ENCODE results near the gene OR52J3.
"Not testable (repeated sequence)": the region's sequence is repeated elsewhere in the genome, so short reads cannot be mapped to it uniquely, and the experiment has no call there.

The OR52J3 gene

GRCh38 chr11:5046226-5046625, at the start of gene OR52J3:
Gene OR52J3, plus strand, starts transcription at chr11:5046526. Its CDS starts 0 bp downstream, at chr11:5046526.
- no peak within 1 kb of the TSS for H3K9ac ChIP-seq (ENCODE audit: low read depth, low read length)
- no peaks in the 10 kb centered on the region for H3K36me3 ChIP-seq (ENCODE audit: insufficient read depth, low read length)
- H3K9me3 ChIP-seq (ENCODE audit: control insufficient read depth, insufficient read depth, low read length) = no peaks in the 10 kb centered on the region
- no peaks in the 10 kb centered on the region; the same call in 1 of the 2 replicates for H3K4me1 ChIP-seq (ENCODE audit: insufficient read depth, low read length)

GRCh38 chr11:5004424-5005274, 41.7 kb upstream of the OR52J3 start:
- no peaks in the 10 kb centered on the region for H3K4me1 ChIP-seq (ENCODE audit: insufficient read depth, low read length)
- H3K36me3 ChIP-seq (ENCODE audit: insufficient read depth, low read length) = no peaks in the 10 kb centered on the region
- no peak overlapping the region for H3K9ac ChIP-seq (ENCODE audit: low read depth, low read length)
- H3K9me3 ChIP-seq (ENCODE audit: control insufficient read depth, insufficient read depth, low read length) = no peaks in the 10 kb centered on the region

GRCh38 chr11:5007561-5007960, 38.8 kb upstream of the OR52J3 start:
- no peaks in the 10 kb centered on the region for H3K36me3 ChIP-seq (ENCODE audit: insufficient read depth, low read length)
- H3K9ac ChIP-seq (ENCODE audit: low read depth, low read length) = no peak overlapping the region
- H3K9me3 ChIP-seq (ENCODE audit: control insufficient read depth, insufficient read depth, low read length) = no peaks in the 10 kb centered on the region
- H3K4me1 ChIP-seq (ENCODE audit: insufficient read depth, low read length) = no peaks in the 10 kb centered on the region

- Histone ChIP-seq H3K36me3 (ENCODE audit: insufficient read depth, low read length) (no peaks in the 10 kb centered on the region), H3K9ac (ENCODE audit: low read depth, low read length) (no peak overlapping the region), H3K9me3 (ENCODE audit: control insufficient read depth, insufficient read depth, low read length) (no peaks in the 10 kb centered on the region), H3K4me1 (ENCODE audit: insufficient read depth, low read length) (no peaks in the 10 kb centered on the region)
Observed at GRCh38 chr11:5011254-5011653, 35.1 kb upstream of the OR52J3 start.

GRCh38 chr11:5013012-5013411, 33.3 kb upstream of the OR52J3 start:
- Histone ChIP-seq H3K9ac (ENCODE audit: low read depth, low read length) (no peak overlapping the region), H3K36me3 (ENCODE audit: insufficient read depth, low read length) (no peaks in the 10 kb centered on the region), H3K4me1 (ENCODE audit: insufficient read depth, low read length) (no peaks in the 10 kb centered on the region), H3K9me3 (ENCODE audit: control insufficient read depth, insufficient read depth, low read length) (no peaks in the 10 kb centered on the region)

GRCh38 chr11:5021996-5022395, 24.3 kb upstream of the OR52J3 start:
- Histone ChIP-seq H3K4me1 (ENCODE audit: insufficient read depth, low read length) (no peaks in the 10 kb centered on the region), H3K9ac (ENCODE audit: low read depth, low read length) (no peak overlapping the region), H3K36me3 (ENCODE audit: insufficient read depth, low read length) (no peaks in the 10 kb centered on the region), H3K9me3 (ENCODE audit: control insufficient read depth, insufficient read depth, low read length) (no peaks in the 10 kb centered on the region)

- Histone ChIP-seq H3K9me3 (ENCODE audit: control insufficient read depth, insufficient read depth, low read length) (no peaks in the 10 kb centered on the region), H3K36me3 (ENCODE audit: insufficient read depth, low read length) (no peaks in the 10 kb centered on the region), H3K9ac (ENCODE audit: low read depth, low read length) (no peak overlapping the region), H3K4me1 (ENCODE audit: insufficient read depth, low read length) (no peaks in the 10 kb centered on the region)
Observed at GRCh38 chr11:5036669-5037068, 9.7 kb upstream of the OR52J3 start.

GRCh38 chr11:5037926-5038325, 8.4 kb upstream of the OR52J3 start:
- Histone ChIP-seq H3K4me1 (ENCODE audit: insufficient read depth, low read length) (no peaks in the 10 kb centered on the region), H3K9me3 (ENCODE audit: control insufficient read depth, insufficient read depth, low read length) (no peaks in the 10 kb centered on the region), H3K9ac (ENCODE audit: low read depth, low read length) (no peak overlapping the region), H3K36me3 (ENCODE audit: insufficient read depth, low read length) (no peaks in the 10 kb centered on the region)

GRCh38 chr11:5038341-5038740, 8.0 kb upstream of the OR52J3 start:
- Histone ChIP-seq H3K4me1 (ENCODE audit: insufficient read depth, low read length) (no peaks in the 10 kb centered on the region), H3K36me3 (ENCODE audit: insufficient read depth, low read length) (no peaks in the 10 kb centered on the region), H3K9ac (ENCODE audit: low read depth, low read length) (no peak overlapping the region), H3K9me3 (ENCODE audit: control insufficient read depth, insufficient read depth, low read length) (no peaks in the 10 kb centered on the region)

GRCh38 chr11:5040876-5041275, 5.5 kb upstream of the OR52J3 start:
- Histone ChIP-seq H3K4me1 (ENCODE audit: insufficient read depth, low read length) (no peaks in the 10 kb centered on the region), H3K9me3 (ENCODE audit: control insufficient read depth, insufficient read depth, low read length) (no peaks in the 10 kb centered on the region), H3K36me3 (ENCODE audit: insufficient read depth, low read length) (no peaks in the 10 kb centered on the region), H3K9ac (ENCODE audit: low read depth, low read length) (no peak overlapping the region)

- H3K36me3 ChIP-seq (ENCODE audit: insufficient read depth, low read length) = no peaks in the 10 kb centered on the region
- no peaks in the 10 kb centered on the region for H3K9me3 ChIP-seq (ENCODE audit: control insufficient read depth, insufficient read depth, low read length)
- H3K9ac ChIP-seq (ENCODE audit: low read depth, low read length) = no peak overlapping the region
- H3K4me1 ChIP-seq (ENCODE audit: insufficient read depth, low read length) = no peaks in the 10 kb centered on the region; the same call in 1 of the 2 replicates
Observed at GRCh38 chr11:5042091-5042490, 4.2 kb upstream of the OR52J3 start.

GRCh38 chr11:5043380-5043779, 2.9 kb upstream of the OR52J3 start:
- Histone ChIP-seq H3K9me3 (ENCODE audit: control insufficient read depth, insufficient read depth, low read length) (no peaks in the 10 kb centered on the region), H3K4me1 (ENCODE audit: insufficient read depth, low read length) (no peaks in the 10 kb centered on the region; the same call in 1 of the 2 replicates), H3K36me3 (ENCODE audit: insufficient read depth, low read length) (no peaks in the 10 kb centered on the region), H3K9ac (ENCODE audit: low read depth, low read length) (no peak overlapping the region)

GRCh38 chr11:5046754-5047330, 516 bp downstream of the OR52J3 start:
- no peaks in the 10 kb centered on the region for H3K36me3 ChIP-seq (ENCODE audit: insufficient read depth, low read length)
- H3K9me3 ChIP-seq (ENCODE audit: control insufficient read depth, insufficient read depth, low read length) = no peaks in the 10 kb centered on the region
- no peaks in the 10 kb centered on the region; the same call in 1 of the 2 replicates for H3K4me1 ChIP-seq (ENCODE audit: insufficient read depth, low read length)
- H3K9ac ChIP-seq (ENCODE audit: low read depth, low read length) = no peak overlapping the region

GRCh38 chr11:5058679-5059078, 12.4 kb downstream of the OR52J3 start:
- H3K9me3 ChIP-seq (ENCODE audit: control insufficient read depth, insufficient read depth, low read length); H3K36me3 ChIP-seq (ENCODE audit: insufficient read depth, low read length); H3K9ac ChIP-seq (ENCODE audit: low read depth, low read length); H3K4me1 ChIP-seq (ENCODE audit: insufficient read depth, low read length): not testable (repeated sequence)

- H3K9ac ChIP-seq (ENCODE audit: low read depth, low read length) = no peak within 1 kb of the TSS
- H3K9me3 ChIP-seq (ENCODE audit: control insufficient read depth, insufficient read depth, low read length) = no peaks in the 10 kb centered on the region
- H3K36me3 ChIP-seq (ENCODE audit: insufficient read depth, low read length) = no peaks in the 10 kb centered on the region
- no peaks in the 10 kb centered on the region for H3K4me1 ChIP-seq (ENCODE audit: insufficient read depth, low read length)
Observed at GRCh38 chr11:5059391-5059790, 13.1 kb downstream of the OR52J3 start, which contains the start of gene OR52E2. Gene OR52E2, minus strand, starts transcription at chr11:5059627. Its CDS starts 0 bp downstream, at chr11:5059627.
